NCI-H526 (cell line): Measurements from ENCODE around the gene GEMIN2.
"Not testable (repeated sequence)": the region's sequence is repeated elsewhere in the genome, so short reads cannot be mapped to it uniquely, and the experiment has no call there.

Experiments used
- DNase-seq, 2 experiments: peaks; one replicate each; lab custom pipeline; 2025; lab: John Stamatoyannopoulos, UW

Gene GEMIN2

DNA sequence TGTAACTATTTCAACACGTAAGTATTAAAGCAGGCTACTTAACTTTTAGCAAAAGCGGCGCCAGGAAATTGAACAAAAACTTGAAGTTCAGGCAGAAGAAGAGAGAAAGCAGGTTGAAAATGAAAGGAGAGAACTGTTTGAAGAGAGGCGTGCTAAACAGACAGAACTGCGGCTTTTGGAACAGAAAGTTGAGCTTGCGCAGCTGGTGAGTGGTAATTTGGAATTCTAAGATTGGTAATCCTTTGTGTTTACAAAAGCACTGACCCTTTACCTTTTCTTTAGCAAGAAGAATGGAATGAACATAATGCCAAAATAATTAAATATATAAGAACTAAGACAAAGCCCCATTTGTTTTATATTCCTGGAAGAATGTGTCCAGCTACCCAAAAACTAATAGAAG, 64.9 kb downstream of the GEMIN2 start:
- no peak for DNase-seq

DNA sequence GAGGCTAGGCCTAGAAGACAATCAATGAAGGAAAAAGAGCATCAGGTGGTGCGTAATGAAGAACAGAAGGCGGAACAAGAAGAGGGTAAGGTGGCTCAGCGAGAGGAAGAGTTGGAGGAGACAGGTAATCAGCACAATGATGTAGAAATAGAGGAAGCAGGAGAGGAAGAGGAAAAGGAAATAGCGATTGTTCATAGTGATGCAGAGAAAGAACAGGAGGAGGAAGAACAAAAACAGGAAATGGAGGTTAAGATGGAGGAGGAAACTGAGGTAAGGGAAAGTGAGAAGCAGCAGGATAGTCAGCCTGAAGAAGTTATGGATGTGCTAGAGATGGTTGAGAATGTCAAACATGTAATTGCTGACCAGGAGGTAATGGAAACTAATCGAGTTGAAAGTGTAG, 66.4 kb downstream of the GEMIN2 start:
- no peak for DNase-seq

DNA sequence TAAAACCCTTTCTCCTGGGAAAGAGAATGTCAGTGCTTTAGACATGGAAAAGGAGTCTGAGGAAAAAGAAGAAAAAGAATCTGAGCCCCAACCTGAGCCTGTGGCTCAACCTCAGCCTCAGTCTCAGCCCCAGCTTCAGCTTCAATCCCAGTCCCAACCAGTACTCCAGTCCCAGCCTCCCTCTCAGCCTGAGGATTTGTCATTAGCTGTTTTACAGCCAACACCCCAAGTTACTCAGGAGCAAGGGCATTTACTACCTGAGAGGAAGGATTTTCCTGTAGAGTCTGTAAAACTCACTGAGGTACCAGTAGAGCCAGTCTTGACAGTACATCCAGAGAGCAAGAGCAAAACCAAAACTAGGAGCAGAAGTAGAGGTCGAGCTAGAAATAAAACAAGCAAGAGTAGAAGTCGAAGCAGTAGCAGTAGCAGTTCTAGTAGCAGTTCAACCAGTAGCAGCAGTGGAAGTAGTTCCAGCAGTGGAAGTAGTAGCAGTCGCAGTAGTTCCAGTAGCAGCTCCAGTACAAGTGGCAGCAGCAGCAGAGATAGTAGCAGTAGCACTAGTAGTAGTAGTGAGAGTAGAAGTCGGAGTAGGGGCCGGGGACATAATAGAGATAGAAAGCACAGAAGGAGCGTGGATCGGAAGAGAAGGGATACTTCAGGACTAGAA, 67.0 kb downstream of the GEMIN2 start:
- DNase-seq, result no peak

DNA sequence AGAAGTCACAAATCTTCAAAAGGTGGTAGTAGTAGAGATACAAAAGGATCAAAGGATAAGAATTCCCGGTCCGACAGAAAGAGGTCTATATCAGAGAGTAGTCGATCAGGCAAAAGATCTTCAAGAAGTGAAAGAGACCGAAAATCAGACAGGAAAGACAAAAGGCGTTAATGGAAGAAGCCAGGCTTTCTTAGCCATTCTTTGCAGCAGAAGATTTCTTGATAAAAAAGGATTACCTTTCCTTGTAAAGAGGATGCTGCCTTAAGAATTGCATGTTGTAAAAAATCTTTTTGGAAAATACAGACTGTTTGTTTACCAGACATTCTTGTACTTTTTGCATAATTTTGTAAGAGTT, 67.5 kb downstream of the GEMIN2 start:
- DNase-seq, result no peak

DNA sequence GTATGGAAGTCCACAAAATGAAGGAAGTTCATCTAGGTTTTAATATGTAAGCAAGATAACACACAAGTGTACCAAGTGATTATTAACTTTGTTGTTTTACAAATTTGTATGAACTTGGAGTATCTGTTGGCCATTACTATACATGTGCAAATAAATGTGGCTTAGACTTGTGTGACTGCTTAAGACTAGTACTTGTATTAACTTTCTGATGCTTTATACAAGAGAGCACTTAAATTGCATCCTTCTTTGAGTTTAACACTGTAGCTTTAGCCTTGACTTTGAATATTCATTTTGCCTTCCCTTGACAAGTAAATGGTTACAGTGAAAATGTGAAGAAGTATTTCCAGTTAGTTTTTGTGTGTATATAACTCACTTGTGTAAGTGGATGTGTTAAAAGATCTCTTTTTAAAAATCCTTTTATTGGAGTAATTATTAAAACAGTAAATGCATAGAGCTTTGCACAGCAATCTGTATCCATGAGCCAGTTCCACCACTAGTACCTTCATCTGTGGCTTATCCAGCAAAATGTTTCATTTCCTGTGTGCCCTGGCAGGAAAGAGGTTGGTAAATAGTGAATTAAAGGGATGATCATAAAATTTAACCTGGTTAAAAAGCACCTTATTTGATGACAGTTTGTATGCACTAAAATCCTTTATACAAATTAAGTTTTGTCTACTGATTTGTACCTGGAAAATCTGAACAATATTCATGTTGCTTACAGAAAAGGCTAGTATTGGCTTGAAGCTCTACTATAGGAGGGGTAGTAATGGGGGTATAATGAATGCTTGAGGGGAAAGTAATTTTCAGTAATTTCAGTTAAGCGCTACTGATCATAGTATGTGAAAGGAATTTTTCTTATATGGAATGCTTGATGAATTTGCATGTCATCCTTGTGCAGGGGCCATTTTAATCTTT, 68.9 kb downstream of the GEMIN2 start:
- DNase-seq, result no peak

DNA sequence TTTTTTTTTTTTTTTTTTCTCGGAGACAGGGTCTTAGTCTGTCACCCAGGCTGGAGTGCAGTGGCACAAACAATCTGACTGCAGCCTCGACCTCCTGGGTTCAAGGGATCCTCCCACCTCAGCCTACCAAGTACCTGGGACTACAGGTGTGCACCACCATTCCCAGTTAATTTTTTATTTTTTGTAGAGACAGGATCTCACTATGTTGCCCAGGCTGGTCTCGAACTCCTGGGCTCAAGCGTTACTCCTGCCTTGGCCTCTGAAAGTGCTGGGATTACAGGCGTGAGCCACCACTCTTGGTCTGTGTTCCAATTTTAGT, 69.5 kb downstream of the GEMIN2 start:
- not testable (repeated sequence) for DNase-seq

DNA sequence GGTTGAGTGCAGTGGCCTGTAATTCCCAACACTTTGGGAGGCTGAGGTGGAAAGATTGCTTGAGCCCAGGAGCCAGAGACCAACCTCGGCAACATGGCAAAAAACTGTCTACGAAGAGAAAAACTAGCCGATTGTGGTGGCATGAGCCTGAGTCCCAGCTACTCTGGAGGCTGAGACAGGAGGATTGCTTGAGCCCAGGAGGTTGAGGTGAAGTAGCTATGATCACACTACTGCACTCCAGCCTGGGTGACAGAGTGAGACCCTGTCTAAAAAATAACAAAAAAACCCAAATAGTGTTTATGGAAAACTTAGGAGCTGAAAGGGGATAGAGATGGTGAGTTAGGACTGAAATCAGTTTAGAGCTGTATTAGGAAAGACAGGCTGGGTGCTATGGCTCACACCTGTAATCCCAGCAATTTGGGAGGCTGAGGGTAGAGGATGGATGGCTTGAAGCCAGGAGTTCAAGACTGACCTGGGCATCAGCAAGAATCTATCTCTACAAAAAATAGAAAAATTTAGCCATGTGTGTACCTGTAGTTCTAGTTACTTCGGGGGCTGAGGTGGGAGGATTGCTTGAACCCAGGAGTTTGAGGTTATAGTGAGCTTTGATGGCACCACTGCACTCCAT, 70.6 kb downstream of the GEMIN2 start:
- no peak for DNase-seq

DNA sequence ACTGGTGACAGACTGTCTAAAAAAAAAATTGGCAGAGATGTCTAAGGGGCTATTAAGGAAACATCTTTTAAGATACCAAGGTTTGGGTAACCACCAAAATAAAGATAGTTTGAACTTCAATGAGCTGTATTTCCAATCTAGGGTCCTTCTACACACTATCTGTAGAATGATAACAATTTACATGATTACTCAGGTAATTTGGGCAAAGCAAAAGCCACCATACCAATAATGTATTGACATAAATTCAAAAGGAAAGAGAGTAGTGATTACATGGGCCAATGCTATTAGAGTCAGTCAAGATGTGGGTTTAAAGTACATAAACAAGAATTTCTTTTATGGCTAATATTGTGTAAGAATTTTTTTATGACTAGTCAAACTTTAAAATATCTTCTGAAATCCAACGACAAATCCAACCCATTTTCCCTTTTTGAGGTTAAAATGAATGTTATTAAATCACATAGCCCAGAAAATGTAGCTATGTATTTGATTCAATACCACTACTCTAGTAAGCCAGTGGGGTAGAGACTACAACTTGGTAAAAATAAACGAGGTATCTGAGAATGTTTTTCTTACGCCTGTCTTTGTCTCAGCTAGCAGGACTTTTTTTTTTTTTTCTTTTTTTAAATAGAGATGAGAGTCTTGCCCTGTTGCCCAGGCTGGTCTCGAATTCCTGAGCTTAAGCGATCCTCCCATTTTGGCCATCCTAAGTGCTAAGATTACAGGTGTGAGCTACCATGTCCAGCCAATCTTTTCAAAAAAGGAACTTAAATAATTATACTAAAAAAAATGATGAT, 71.3 kb downstream of the GEMIN2 start:
- DNase-seq, result no peak
